ENCODE measurements around the gene ZBTB7B.

ZBTB7B gene

GRCh38 chr1:155012026-155012546 lies 9.5 kb downstream of the ZBTB7B start:
- in situ Hi-C loops (cut with HindIII; ENCODE audit: low sequenced_read_pairs) = loop anchor here (5.0 kb wide), 2 partner anchors 50 to 55 kb away; partner anchors contain the start of genes EFNA4 and PBXIP1
- no peak for TF ChIP-seq CTCF (IDR thresholded peaks at IDR 0.05; ENCODE audit: low read depth, low read length, missing control alignments)
- no peak for DNase-seq (ENCODE audit: low read depth)
- H3K4me3 ChIP-seq (ENCODE audit: low read depth, low read length) = no peak overlapping the region

- TF ChIP-seq CTCF (IDR thresholded peaks at IDR 0.05; ENCODE audit: low read depth, low read length, missing control alignments) = no peak
- no peak overlapping the region for H3K4me3 ChIP-seq (ENCODE audit: low read depth, low read length)
- in situ Hi-C loops (cut with HindIII; ENCODE audit: low sequenced_read_pairs) = loop anchor here (5.0 kb wide), 2 partner anchors 49 to 56 kb away; partner anchors contain the start of genes EFNA4 and PBXIP1
- DNase-seq (ENCODE audit: low read depth) = no peak
These were observed 10.4 kb downstream of the ZBTB7B start for GRCh38 chr1:155012776-155013602.

- H3K4me3 ChIP-seq (ENCODE audit: low read depth, low read length) = no peak overlapping the region
- in situ Hi-C loops (cut with HindIII; ENCODE audit: low sequenced_read_pairs) = loop anchor here (5.0 kb wide), 2 partner anchors 49 to 56 kb away; partner anchors contain the start of genes EFNA4 and PBXIP1
- no peak for DNase-seq (ENCODE audit: low read depth)
- TF ChIP-seq CTCF (IDR thresholded peaks at IDR 0.05; ENCODE audit: low read depth, low read length, missing control alignments) = no peak
These were observed 11.0 kb downstream of the ZBTB7B start for GRCh38 chr1:155013632-155014031.

GRCh38 chr1:155014709-155015508 lies 12.3 kb downstream of the ZBTB7B start:
- H3K4me3 ChIP-seq (ENCODE audit: low read depth, low read length) = no peak overlapping the region
- TF ChIP-seq CTCF (IDR thresholded peaks at IDR 0.05; ENCODE audit: low read depth, low read length, missing control alignments) = no peak
- in situ Hi-C loops (cut with HindIII; ENCODE audit: low sequenced_read_pairs) = loop anchor here (5.0 kb wide), 3 partner anchors 47 to 143 kb away; partner anchors contain the start of genes EFNA4, KCNN3 and PBXIP1
- no peak for DNase-seq (ENCODE audit: low read depth)

- TF ChIP-seq CTCF (IDR thresholded peaks at IDR 0.05; ENCODE audit: low read depth, low read length, missing control alignments) = no peak
- no peak overlapping the region for H3K4me3 ChIP-seq (ENCODE audit: low read depth, low read length)
- no peak for DNase-seq (ENCODE audit: low read depth)
- in situ Hi-C loops (cut with HindIII; ENCODE audit: low sequenced_read_pairs) = loop anchor here (5.0 kb wide), 1 partner anchor 143 kb away; the partner anchor contains the start of gene KCNN3
These were observed 13.1 kb downstream of the ZBTB7B start for GRCh38 chr1:155015527-155016230.
